A673 (cell line): ENCODE measurements around the gene MPRIP. TPM values are rescaled to one million over a fixed set of nuclear protein-coding genes. Genes with fewer than 3 reads are reported as not detected.

Experiments used
- BruUV-seq: library from RNA; stranded (reverse); fragments of 400-500 nt; replicated peaks from 2 replicates; lab custom pipeline; 2021; lab: Mats Ljungman, UMichigan
- CTCF ChIA-PET: fragments of 300-600 bp; sonication (Branson Sonifier 250); formaldehyde crosslinking; loops from one replicate; lab custom pipeline; 2022; ENCODE audit warnings: antibody characterized with exemption; lab: Charles Lee
- POLR2A ChIA-PET: fragments of 300-600 bp; sonication (Branson Sonifier 250); formaldehyde crosslinking; loops from one replicate; lab custom pipeline; 2022; ENCODE audit warnings: antibody characterized with exemption; ENCODE audit not compliant: low non-redundant PET; lab: Charles Lee
- DNase-seq: peaks from one replicate; pipeline ENCODE4 v3.0.0-alpha.2; 2015; ENCODE audit warnings: low spot score
- H3K27ac ChIP-seq: fragments of 200-600 bp; sonication (generic); 2 replicates; pipeline ENCODE4 v1.5.1; 2016; ENCODE audit warnings: mixed run types, low read depth, mild to moderate bottlenecking, mixed read lengths, antibody characterized with exemption, low read length; ENCODE audit not compliant: poor library complexity, severe bottlenecking
- H3K27me3 ChIP-seq: fragments of 200-600 bp; sonication (generic); replicated peaks from 2 replicates; pipeline ENCODE4 v1.6.1; 2017; ENCODE audit warnings: mixed run types, low read depth, mild to moderate bottlenecking, mixed read lengths, antibody characterized with exemption, low read length; ENCODE audit not compliant: insufficient read depth, poor library complexity
- H3K36me3 ChIP-seq: fragments of 200-600 bp; sonication (generic); 2 replicates; pipeline ENCODE4 v1.6.1; 2016; ENCODE audit warnings: mixed run types, mild to moderate bottlenecking, mixed read lengths, antibody characterized with exemption, low read length; ENCODE audit not compliant: insufficient read depth, poor library complexity, severe bottlenecking
- H3K4me1 ChIP-seq: fragments of 200-600 bp; sonication (generic); 2 replicates; pipeline ENCODE4 v1.6.1; 2017; ENCODE audit warnings: mixed run types, mild to moderate bottlenecking, mixed read lengths, antibody characterized with exemption, low read length; ENCODE audit not compliant: insufficient read depth, poor library complexity, severe bottlenecking
- H3K4me3 ChIP-seq: fragments of 200-600 bp; sonication (generic); 2 replicates; pipeline ENCODE4 v1.5.1; 2016; ENCODE audit warnings: low read depth, mixed run types, mild to moderate bottlenecking, mixed read lengths, low read length; ENCODE audit not compliant: poor library complexity, severe bottlenecking
- H3K9me3 ChIP-seq: fragments of 200-600 bp; sonication (generic); 2 replicates; pipeline ENCODE4 v1.6.1; 2016; ENCODE audit warnings: mixed run types, low read depth, mild to moderate bottlenecking, mixed read lengths, antibody characterized with exemption, low read length; ENCODE audit not compliant: poor library complexity, severe bottlenecking
- CTCF ChIP-seq: fragments of 300-800, 200-600 bp; sonication (generic); conservative IDR thresholded peaks from 2 replicates; pipeline ENCODE4 v1.5.1; 2017; ENCODE audit warnings: low read depth, mild to moderate bottlenecking, antibody characterized with exemption, low read length, moderate library complexity, mixed read lengths
- EZH2 ChIP-seq: fragments of 200-600 bp; sonication (generic); IDR thresholded peaks from 2 replicates; pipeline ENCODE4 v1.6.1; 2017; ENCODE audit warnings: borderline replicate concordance, low read depth, mild to moderate bottlenecking, mixed read lengths, antibody characterized with exemption, low read length; ENCODE audit not compliant: poor library complexity, severe bottlenecking
- intact Hi-C: fragments of 100-400 bp; cut with micrococcal nuclease; formaldehyde crosslinking; loops from one replicate; pipeline ENCODE4 v1.10.0; 2022; ENCODE audit not compliant: unreplicated experiment
- total RNA-seq: library from RNA; stranded (reverse); gene quantifications from 2 replicates; pipeline ENCODE4 v1.2.3, GENCODE V29; 2021

The MPRIP gene
- total RNA-seq, 1 experiment from 2014 or later = 290 TPM

DNA sequence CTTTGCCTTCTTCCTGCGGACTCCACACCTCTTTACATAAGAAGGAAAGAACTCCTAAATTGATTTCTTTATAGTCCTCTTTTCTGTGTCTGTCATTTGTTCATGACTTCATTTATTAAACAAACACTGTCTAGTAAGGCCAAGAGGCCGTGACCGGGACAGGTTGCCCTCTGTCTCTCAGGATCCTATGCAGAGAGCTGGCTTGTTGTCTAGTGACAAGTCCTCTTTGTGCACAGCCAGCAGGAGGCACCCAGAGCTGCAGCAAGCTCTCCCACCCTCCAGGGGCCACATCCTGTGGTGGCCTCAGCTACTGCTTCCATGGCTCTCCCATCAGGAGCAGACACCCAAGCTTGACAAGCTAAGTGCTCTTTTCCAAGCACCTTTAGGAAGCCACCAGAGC, 113.3 kb downstream of the MPRIP start:
- Histone ChIP-seq H3K4me1 (peaks cover 14% of the 10 kb centered on the region), H3K4me3 (no peak overlapping the region), H3K36me3 (peaks cover 65% of the 10 kb centered on the region), H3K27ac (no peak overlapping the region), H3K27me3 (no peaks in the 10 kb centered on the region), H3K9me3 (no peaks in the 10 kb centered on the region)
- no TSS peak for BruUV-seq
- intact Hi-C loops = no loop called here
- POLR2A ChIA-PET = no interaction called here
- TF ChIP-seq EZH2 (no peak), CTCF (no peak)
- no peak for DNase-seq
- CTCF ChIA-PET = interaction anchor here (0.6 kb wide), 1 partner anchor 14 kb away, joined by 3 read pairs; no protein-coding TSS in a partner anchor

DNA sequence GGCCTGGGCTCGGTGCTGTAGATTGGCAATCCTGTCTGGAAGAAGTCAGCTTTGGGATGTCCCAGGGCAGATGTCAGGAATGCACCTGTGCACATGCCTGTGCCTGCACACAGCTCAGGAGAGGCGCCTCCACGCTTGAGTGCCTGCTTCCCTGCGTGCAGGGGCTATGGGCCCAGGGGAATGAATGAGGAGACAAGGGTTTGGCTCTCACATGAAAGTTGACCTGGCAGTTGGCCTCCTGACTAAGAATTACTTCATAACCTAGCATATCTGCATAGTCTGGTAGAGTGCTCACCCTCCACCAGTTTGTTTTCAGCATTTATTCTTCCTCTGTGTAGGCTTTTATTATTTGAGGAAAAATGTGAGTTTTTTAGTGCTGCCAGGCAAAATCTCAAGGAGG, 113.8 kb downstream of the MPRIP start:
- BruUV-seq = no TSS peak
- intact Hi-C loops = no loop called here
- TF ChIP-seq CTCF (no peak), EZH2 (no peak)
- DNase-seq = no peak
- H3K9me3 ChIP-seq = no peaks in the 10 kb centered on the region
- H3K4me1 ChIP-seq = peaks cover 14% of the 10 kb centered on the region
- H3K4me3 ChIP-seq = no peak overlapping the region
- ChIA-PET POLR2A (no interaction called here), CTCF (no interaction called here)
- no peaks in the 10 kb centered on the region for H3K27me3 ChIP-seq
- peaks cover 69% of the 10 kb centered on the region for H3K36me3 ChIP-seq
- no peak overlapping the region for H3K27ac ChIP-seq

DNA sequence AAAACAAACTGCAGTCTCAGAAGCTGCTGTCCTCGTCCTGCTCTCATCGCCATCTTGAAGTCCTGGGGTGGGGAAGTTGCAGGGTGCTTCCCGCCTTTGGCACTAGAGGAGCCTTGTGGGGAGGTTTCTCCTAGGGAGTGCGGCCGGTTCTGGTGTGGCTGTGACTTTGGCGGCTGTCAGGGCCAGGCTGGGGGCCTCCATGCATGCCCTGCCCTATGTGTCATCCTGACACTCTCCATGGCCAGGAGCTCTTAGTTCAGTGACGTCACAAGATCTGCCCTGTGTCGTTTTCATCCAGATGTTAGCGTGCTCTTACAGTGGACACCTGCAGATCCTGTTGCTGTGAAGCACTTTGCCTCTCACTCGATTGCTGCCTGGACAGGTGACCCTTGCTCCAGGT, 114.3 kb downstream of the MPRIP start:
- H3K4me3 ChIP-seq = no peak overlapping the region
- TF ChIP-seq EZH2 = no peak
- no peak for TF ChIP-seq CTCF
- BruUV-seq = no TSS peak
- no peaks in the 10 kb centered on the region for H3K27me3 ChIP-seq
- no peak overlapping the region for H3K27ac ChIP-seq
- no peak for DNase-seq
- H3K4me1 ChIP-seq = peaks cover 10% of the 10 kb centered on the region
- CTCF ChIA-PET = no interaction called here
- H3K9me3 ChIP-seq = no peaks in the 10 kb centered on the region
- POLR2A ChIA-PET = no interaction called here
- peaks cover 69% of the 10 kb centered on the region for H3K36me3 ChIP-seq
- intact Hi-C loops = no loop called here
